ENCODE data around the gene SMIM45.

SMIM45 gene

GRCh38 chr22:41966607-41967240 lies 14.8 kb downstream of the SMIM45 start:
- WGBS: 47% methylated on average over 8 of the region's 8 CpGs
- DNase-seq (ENCODE audit: low spot score): peak; percentile 28
- intact Hi-C loops (cut with DNase I): loop anchor here (10.0 kb wide), 1 partner anchor 468 kb away; the partner anchor contains the start of gene NFAM1
- TF ChIP-seq CTCF (IDR thresholded peaks at IDR 0.05): peak in 2 of 4 experiments; percentile 15 to 30
- TF ChIP-seq POLR2AphosphoS5 (IDR thresholded peaks at IDR 0.05): no peak
- Histone ChIP-seq H3K27me3 (replicated peaks; ENCODE audit: insufficient read depth) (no peaks in the 10 kb centered on the region), H3K4me3 (no peak overlapping the region), H3K36me3 (no peaks in the 10 kb centered on the region), H3K9me3 (no peaks in the 10 kb centered on the region), H3K4me1 (replicated peaks) (no peaks in the 10 kb centered on the region), H3K27ac (no peak overlapping the region)

- Histone ChIP-seq H3K4me3 (no peak overlapping the region), H3K27me3 (replicated peaks; ENCODE audit: insufficient read depth) (no peaks in the 10 kb centered on the region), H3K27ac (no peak overlapping the region), H3K36me3 (no peaks in the 10 kb centered on the region), H3K4me1 (replicated peaks) (no peaks in the 10 kb centered on the region), H3K9me3 (no peaks in the 10 kb centered on the region)
- 53% methylated on average over 9 of the region's 9 CpGs for WGBS
- no peak for DNase-seq (ENCODE audit: low spot score)
- intact Hi-C loops (cut with DNase I): loop anchor here (10.0 kb wide), 1 partner anchor 466 kb away; the partner anchor contains the start of gene NFAM1
- TF ChIP-seq CTCF (IDR thresholded peaks at IDR 0.05) (no peak), POLR2AphosphoS5 (IDR thresholded peaks at IDR 0.05) (no peak), POLR2A (IDR thresholded peaks at IDR 0.05) (no peak)
Observed at GRCh38 chr22:41968601-41969000, 16.7 kb downstream of the SMIM45 start.

DNA sequence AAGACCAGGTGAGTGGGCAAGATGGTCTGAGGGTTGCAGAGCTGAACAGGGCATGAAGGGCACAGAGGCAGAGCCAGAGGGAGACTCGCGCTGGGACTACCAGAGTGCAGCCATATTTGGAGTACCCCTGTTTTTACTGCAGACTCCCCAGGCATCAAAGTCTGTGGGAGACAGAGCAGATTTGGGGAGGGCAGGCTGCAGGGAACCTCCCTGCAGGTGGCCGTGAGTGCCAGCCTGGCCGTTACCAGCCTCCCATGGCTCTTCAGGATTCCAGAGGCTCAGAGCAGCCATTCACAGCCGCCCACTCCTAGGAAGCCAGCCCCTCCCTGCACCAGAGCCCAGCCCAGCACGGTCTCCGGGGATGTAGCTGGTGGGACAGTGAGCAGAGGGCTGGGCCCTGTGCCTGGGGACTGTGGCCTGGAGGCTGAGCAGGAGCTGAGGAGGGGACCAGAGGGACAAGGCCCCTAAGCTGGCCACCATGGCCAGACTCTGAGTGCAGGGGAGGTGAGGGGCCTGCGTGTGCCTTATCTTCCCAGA lies 17.2 kb downstream of the SMIM45 start, which contains the start of gene SEPTIN3:
TSS of gene SEPTIN3 (plus strand) at position 334 of the 537 bp plus-strand sequence. CDS start 2,050 bp downstream, outside the sequence.
- intact Hi-C loops (cut with DNase I): loop anchor here (10.0 kb wide), 1 partner anchor 466 kb away; the partner anchor contains the start of gene NFAM1
- no peak for TF ChIP-seq POLR2AphosphoS5 (IDR thresholded peaks at IDR 0.05)
- TF ChIP-seq CTCF (IDR thresholded peaks at IDR 0.05): no peak
- TF ChIP-seq POLR2A (IDR thresholded peaks at IDR 0.05): no peak
- no peaks in the 10 kb centered on the region for H3K4me1 ChIP-seq (replicated peaks)
- no peaks in the 10 kb centered on the region for H3K9me3 ChIP-seq
- no peak for DNase-seq (ENCODE audit: low spot score)
- H3K4me3 ChIP-seq: no peak within 1 kb of the TSS
- H3K27ac ChIP-seq: no peak within 1 kb of the TSS
- WGBS: 75% methylated on average over 7 of the region's 8 CpGs
- no peaks in the 10 kb centered on the region for H3K36me3 ChIP-seq
- H3K27me3 ChIP-seq (replicated peaks; ENCODE audit: insufficient read depth): no peaks in the 10 kb centered on the region

DNA sequence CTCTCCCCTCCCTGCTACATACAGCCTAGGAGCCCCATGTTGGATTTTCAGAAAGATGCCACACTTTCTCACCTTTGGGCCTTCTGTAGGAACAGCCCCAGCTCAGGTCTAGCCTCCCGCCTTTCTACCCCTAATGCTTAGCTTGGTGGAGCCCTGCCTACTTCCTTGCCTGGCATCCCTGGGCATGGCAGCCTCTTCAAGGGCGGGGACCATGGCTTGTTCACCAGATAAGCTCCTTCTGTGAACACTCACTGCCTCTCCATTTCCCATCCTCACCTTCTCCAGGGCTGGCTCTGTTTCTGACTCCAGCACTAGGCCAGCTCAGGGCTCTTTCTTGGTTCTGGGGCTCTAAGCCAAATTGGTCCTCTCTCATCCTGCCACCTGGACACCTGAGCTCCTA lies 18.7 kb downstream of the SMIM45 start:
- no peaks in the 10 kb centered on the region for H3K4me1 ChIP-seq (replicated peaks)
- TF ChIP-seq POLR2A (IDR thresholded peaks at IDR 0.05) (no peak), CTCF (IDR thresholded peaks at IDR 0.05) (no peak), POLR2AphosphoS5 (IDR thresholded peaks at IDR 0.05) (no peak)
- WGBS: 97% methylated on average over 2 of the region's 2 CpGs
- DNase-seq (ENCODE audit: low spot score): no peak
- no peaks in the 10 kb centered on the region for H3K27me3 ChIP-seq (replicated peaks; ENCODE audit: insufficient read depth)
- H3K27ac ChIP-seq: no peak overlapping the region
- no peaks in the 10 kb centered on the region for H3K9me3 ChIP-seq
- H3K36me3 ChIP-seq: no peaks in the 10 kb centered on the region
- intact Hi-C loops (cut with DNase I): no loop called here
- H3K4me3 ChIP-seq: no peak overlapping the region

DNA sequence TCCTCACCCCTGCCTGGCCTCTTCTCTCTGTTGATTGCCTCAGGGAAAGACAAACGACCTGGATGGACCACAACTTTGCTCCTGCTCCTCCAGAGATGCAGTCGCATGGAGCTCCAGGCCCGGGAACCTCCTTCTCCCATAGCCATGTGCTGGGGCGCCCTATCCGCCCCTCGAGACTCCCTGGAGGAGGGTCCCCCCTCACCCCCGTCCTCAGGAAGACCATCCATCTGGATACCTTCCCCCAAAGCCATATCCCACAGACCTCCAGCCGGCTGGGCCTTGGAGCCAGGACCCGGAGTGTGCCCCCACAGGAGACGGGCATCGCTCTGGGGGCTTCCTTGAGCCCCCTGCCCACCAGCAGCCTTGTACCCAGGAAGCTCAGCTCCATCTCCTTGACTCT lies 19.5 kb downstream of the SMIM45 start:
- Histone ChIP-seq H3K36me3 (no peaks in the 10 kb centered on the region), H3K4me3 (no peak overlapping the region), H3K27ac (no peak overlapping the region), H3K4me1 (replicated peaks) (no peaks in the 10 kb centered on the region), H3K9me3 (no peaks in the 10 kb centered on the region), H3K27me3 (replicated peaks; ENCODE audit: insufficient read depth) (no peaks in the 10 kb centered on the region)
- 87% methylated on average over 11 of the region's 11 CpGs for WGBS
- intact Hi-C loops (cut with DNase I): no loop called here
- no peak for DNase-seq (ENCODE audit: low spot score)
- TF ChIP-seq POLR2AphosphoS5 (IDR thresholded peaks at IDR 0.05) (no peak), POLR2A (IDR thresholded peaks at IDR 0.05) (no peak), CTCF (IDR thresholded peaks at IDR 0.05) (no peak)

Data from prostate gland (tissue), 2 donors.